Retinal pigment epithelial cell (primary cell): Measurements from ENCODE around the gene PLXNA4.

ENCODE experiments used
- DNase-seq: peaks from one replicate; pipeline ENCODE4 v3.0.0-alpha.2; 2010; ENCODE audit warnings: low read depth
- H3K4me3 ChIP-seq: 2 replicates; pipeline ENCODE4 v1.5.1; 2011; ENCODE audit warnings: mild to moderate bottlenecking, low read length, control low read depth, moderate library complexity
- TF ChIP-seq, protein P1 (sequence below): conservative IDR thresholded peaks from 2 replicates; pipeline ENCODE4 v1.5.1; 2011; ENCODE audit warnings: low read depth, low read length, control low read depth, inconsistent platforms

PLXNA4 gene

DNA sequence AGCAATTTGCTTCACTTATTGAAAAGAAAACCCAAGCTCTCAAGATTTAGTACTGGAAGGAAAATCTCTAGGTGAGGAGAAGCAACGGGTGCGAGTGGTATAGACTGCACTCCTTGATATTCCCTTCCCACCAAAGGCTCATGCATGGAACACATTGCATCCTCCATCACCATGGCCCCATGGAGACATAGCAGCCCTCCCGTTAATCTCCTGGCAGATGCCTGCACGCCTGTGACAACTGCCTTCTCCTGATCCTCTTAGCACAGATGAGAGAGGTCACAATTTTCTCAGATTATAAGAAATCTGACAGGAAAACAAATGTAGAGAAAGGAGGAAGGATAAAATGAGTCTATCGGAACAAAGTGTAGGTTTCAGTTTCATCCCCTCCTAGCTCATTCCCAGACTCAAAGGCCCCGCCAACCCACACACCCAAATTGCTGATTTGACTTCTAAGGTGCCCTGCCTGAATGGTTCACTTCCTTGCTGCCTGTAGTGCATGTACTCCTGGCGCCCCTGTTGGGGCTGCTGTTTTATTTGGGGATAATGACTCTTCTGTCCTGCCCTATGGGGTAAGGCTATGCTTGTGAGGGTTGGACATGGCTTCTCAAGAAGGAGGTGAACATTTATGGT, 50.0 kb downstream of the PLXNA4 start:
- TF ChIP-seq, protein P1, sequence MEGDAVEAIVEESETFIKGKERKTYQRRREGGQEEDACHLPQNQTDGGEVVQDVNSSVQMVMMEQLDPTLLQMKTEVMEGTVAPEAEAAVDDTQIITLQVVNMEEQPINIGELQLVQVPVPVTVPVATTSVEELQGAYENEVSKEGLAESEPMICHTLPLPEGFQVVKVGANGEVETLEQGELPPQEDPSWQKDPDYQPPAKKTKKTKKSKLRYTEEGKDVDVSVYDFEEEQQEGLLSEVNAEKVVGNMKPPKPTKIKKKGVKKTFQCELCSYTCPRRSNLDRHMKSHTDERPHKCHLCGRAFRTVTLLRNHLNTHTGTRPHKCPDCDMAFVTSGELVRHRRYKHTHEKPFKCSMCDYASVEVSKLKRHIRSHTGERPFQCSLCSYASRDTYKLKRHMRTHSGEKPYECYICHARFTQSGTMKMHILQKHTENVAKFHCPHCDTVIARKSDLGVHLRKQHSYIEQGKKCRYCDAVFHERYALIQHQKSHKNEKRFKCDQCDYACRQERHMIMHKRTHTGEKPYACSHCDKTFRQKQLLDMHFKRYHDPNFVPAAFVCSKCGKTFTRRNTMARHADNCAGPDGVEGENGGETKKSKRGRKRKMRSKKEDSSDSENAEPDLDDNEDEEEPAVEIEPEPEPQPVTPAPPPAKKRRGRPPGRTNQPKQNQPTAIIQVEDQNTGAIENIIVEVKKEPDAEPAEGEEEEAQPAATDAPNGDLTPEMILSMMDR, result no peak
- no peak overlapping the region for H3K4me3 ChIP-seq
- DNase-seq, result no peak

DNA sequence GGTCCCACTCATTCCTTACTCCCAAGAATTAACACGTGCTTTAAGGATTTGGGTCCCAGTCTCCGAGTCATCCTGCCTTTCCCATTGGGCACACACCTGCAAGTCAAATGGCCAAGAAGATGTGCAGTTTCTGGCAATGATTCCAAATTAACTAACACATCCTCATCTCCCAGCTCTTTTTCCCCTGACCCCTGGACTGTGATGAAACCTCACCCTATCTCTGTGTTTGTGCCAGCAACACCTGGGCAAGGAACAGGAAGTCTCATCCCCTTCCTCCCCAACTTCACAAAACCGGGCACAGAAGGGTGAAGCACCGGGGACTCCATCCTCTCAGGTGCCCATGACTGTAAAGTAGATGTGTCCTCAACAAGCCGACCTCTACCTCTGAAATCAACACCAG, 54.8 kb downstream of the PLXNA4 start:
- H3K4me3 ChIP-seq, result no peak overlapping the region
- no peak for DNase-seq
- TF ChIP-seq, protein P1, result no peak

DNA sequence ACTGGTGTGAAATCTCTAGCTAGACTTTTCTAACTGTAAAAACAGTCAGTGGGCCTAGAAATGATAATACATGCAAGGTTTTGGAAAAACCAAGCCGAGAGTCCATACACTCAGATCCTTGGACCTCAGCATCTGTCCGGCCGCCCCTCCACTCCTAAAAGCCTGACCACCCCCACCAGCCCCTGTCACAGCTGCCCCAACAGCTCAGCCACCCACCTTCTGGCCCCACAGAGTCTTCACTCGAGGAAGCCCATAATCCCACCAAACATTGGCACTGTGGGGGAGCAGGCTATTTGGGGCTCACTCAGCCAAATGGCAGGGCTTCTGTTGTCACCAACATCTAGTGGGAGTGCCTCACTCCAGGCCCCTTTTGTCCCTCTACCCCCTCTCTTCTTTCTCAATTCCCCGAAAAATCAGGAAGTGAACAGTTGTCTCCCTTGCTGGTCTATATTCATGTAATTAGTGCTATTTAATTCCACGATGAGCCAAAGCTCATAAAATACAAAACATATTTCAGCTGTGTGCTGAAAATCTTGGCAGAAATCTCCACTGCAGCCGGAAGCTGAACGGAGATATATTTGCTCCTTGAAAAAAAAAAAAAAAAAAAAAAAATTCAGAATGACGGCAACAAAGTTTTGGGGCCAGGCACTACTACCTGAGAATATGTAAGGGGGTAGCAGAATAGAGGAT, 55.5 kb downstream of the PLXNA4 start:
- DNase-seq, result no peak
- H3K4me3 ChIP-seq, result no peak overlapping the region
- TF ChIP-seq, protein P1, result no peak

DNA sequence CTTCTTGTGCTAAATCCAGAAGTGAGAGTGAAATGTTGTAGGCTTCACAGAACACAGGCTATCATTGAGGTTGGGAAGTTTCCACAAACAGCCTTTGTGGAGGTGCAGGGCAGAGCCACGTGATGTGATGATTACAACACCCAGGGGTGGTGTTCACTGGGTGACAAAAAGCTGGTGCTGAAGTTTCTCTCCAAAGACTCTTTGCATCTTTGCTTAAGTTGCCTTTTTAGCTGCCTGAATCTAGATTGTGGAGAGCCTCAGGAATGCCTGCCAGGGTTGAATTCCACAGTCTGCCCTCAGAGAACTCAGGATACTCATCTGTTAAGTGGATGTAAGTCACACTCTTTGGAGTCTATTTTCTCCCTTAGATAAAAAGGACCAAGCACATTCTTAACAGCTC, 56.3 kb downstream of the PLXNA4 start:
- TF ChIP-seq, protein P1, result no peak
- DNase-seq, result no peak
- H3K4me3 ChIP-seq, result no peak overlapping the region

DNA sequence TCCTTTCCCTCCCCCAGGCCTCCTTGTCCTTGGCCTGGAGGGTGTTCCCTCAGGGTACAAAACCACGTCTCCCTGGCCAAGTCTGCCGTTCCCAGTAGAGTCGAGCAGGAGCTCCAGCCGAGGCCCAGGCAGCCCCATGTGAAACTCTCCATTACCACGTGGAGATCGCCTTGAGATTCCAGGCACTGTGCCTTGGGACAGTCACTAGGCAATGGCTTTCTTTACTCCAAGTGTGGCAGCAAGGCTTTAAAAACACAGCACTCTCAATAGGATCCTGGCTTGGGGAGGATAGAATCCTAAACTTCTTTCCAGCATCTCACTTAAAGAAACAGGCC, 57.5 kb downstream of the PLXNA4 start:
- H3K4me3 ChIP-seq, result no peak overlapping the region
- TF ChIP-seq, protein P1, result no peak
- no peak for DNase-seq

DNA sequence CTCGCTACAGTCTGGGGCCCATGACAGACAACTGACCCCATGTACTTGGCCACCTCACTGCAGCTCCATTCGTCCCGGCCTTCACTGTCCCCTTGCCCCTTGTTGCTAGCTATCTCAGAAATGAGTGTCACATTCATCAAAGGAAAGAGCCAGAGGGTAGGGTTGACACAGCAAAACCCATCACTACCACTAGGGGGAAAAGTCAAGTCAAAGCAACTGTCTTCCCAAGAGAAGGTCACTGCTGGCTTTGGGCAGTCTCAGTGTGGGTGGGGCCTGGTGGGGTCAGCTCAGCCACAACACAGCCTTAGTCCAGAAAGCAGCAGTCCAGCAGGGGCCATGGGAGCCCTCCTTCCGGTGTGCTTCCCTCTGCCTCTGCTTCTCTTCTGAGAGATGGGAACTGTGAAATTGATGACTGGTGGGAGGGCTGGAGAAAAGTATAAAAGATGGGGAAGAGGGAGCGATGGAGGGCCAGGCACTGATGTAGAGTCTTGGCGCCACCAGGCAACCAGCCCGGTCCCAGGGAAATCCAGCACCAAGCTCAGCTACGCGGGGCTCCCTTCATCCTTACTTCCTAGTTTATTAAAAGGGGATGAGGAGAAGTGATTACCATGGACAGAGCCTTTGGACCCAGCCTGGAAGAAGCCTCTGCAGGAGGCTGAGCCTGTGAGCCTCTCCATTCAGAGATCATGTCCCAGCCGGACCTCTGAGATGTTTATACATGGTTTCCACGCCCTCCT, 58.0 kb downstream of the PLXNA4 start:
- DNase-seq, result no peak
- TF ChIP-seq, protein P1, result peak; percentile 60

More for the DNA sequence above, 58.0 kb downstream of the PLXNA4 start:
- H3K4me3 ChIP-seq, result no peak overlapping the region
